Mucosa of rectum (tissue), 2 donors: ENCODE results near the gene ADCY5.

Experiments used
- H3K27ac ChIP-seq, 2 donors: one replicate each; pipeline ENCODE4 v1.7.0; 2013; ENCODE audit warnings: inconsistent platforms in 2 of 2, low read depth in 2 of 2, low read length in 2 of 2
- H3K27me3 ChIP-seq, 2 donors: one replicate each; pipeline ENCODE4 v1.7.0; 2013; ENCODE audit warnings: low read length in 2 of 2; ENCODE audit not compliant: control insufficient read depth in 2 of 2, insufficient read depth in 2 of 2
- H3K36me3 ChIP-seq, 2 donors: one replicate each; pipeline ENCODE4 v1.7.0; 2013; ENCODE audit warnings: low read length in 2 of 2; ENCODE audit not compliant: control insufficient read depth in 2 of 2, insufficient read depth in 2 of 2
- H3K4me1 ChIP-seq, 2 donors: one replicate each; pipeline ENCODE4 v1.7.0; 2013; ENCODE audit warnings: low read length in 2 of 2, mild to moderate bottlenecking in 1 of 2; ENCODE audit not compliant: control insufficient read depth in 2 of 2, insufficient read depth in 2 of 2
- H3K4me3 ChIP-seq, 2 donors: one replicate each; pipeline ENCODE4 v1.7.0; 2013; ENCODE audit warnings: low read length in 2 of 2
- H3K9ac ChIP-seq, 2 donors: one replicate each; pipeline ENCODE4 v1.7.0; 2013; ENCODE audit warnings: low read length in 2 of 2, low read depth in 1 of 2, mild to moderate bottlenecking in 1 of 2
- H3K9me3 ChIP-seq, 2 donors: one replicate each; pipeline ENCODE4 v1.7.0; 2013; ENCODE audit warnings: low read length in 2 of 2; ENCODE audit not compliant: control insufficient read depth in 2 of 2
- donor health status: healthy.
- donor health status: Normal muscosa, but diverticular disease.

The ADCY5 gene

DNA sequence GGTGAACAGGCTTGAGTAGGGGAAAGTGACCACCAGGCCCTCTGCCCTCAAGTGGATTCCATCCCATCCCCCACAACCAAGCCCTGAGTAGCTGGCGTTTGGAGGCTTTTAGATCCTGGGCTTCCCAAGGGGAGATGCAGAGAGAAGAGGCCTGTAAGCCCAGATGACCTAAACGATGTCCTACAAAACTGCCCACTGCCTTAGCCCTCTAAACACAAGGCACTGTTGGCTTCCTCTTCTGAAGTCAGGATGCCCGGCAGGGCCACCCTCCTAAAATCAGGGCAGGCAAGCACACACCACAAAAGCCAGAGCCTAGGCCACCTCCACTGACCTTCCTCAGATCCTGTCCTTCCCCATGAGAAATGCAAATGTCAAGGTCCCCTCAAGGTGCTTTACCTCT, 68.6 kb downstream of the ADCY5 start:
- Histone ChIP-seq H3K4me3 (no peak overlapping the region), H3K9me3 (no peaks in the 10 kb centered on the region), H3K4me1 (peaks cover 7 to 8% of the 10 kb centered on the region in 2 donors), H3K27me3 (no peaks in the 10 kb centered on the region), H3K27ac (no peak overlapping the region), H3K36me3 (no peaks in the 10 kb centered on the region), H3K9ac (no peak overlapping the region)

DNA sequence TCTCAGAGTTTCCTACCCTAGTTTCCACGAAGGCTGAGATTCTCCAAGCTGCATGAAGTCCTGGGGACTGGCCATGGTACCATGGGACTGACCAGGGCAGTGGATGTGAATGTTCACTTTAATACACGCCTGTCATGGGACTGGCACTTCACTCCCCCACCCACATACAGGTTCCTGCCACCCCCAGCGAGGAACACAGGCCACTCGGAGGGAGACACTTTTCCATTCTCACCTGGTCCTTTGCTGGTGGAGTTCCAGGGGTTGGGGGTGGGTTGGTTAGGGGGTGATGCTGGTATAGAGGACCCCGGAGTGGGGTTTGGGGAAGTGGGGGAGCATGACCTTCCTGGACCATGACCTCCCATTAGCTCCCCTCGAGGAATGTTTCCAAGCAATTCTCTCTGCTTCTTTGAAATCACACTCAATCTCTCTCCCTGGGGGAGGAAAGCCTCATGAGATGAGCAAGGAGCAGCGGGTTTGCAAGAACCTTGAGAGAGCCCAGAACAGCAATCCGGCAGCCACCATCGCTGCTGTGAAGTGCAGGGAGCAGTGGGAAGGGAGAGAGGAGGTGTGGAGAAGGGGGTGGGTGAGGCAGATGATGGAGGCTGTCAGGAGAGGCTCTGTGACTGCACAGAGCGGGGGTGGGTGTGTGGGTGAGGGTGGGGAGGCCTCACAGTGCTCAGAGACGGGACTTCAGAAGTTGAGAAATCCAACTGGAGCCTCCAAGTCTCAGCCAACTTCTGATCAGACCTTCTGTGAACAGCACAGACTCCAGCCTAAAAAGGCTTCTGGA, 69.7 kb downstream of the ADCY5 start:
- no peak overlapping the region for H3K27ac ChIP-seq

DNA sequence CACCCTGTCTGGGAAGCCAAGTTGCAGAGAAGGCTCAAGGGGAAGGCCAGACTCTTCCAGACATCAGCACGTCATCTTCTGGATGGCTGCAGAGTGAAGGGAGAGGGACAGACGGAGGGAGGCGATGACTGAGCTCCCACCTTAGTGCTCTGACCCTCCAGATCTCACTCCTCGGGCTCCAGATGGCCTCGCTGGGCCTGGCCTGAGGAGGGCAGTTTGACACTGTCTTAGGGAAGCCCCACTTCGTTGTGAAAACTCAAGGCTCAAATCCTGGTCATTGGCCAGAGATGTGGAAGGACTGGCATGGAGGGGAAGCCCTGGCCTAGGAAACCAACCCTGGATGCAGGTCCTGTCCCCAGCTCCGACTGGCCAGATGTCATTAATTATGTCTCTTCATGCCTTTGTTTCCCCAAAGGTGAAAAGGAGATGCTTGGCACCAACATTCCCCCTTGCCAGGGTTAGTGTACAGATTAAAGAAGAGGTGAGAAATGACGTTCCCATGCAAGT, 70.4 kb downstream of the ADCY5 start:
- no peak overlapping the region for H3K4me3 ChIP-seq
- no peaks in the 10 kb centered on the region for H3K27me3 ChIP-seq
- no peak overlapping the region for H3K27ac ChIP-seq
- H3K9me3 ChIP-seq: no peaks in the 10 kb centered on the region
- H3K4me1 ChIP-seq: peaks cover 0 to 4% of the 10 kb centered on the region in 2 donors
- no peak overlapping the region for H3K9ac ChIP-seq
- no peaks in the 10 kb centered on the region for H3K36me3 ChIP-seq

More for the DNA sequence above, 69.7 kb downstream of the ADCY5 start:
- Histone ChIP-seq H3K4me1 (peaks cover 4 to 6% of the 10 kb centered on the region in 2 donors), H3K9ac (no peak overlapping the region), H3K4me3 (no peak overlapping the region), H3K27me3 (no peaks in the 10 kb centered on the region), H3K36me3 (no peaks in the 10 kb centered on the region), H3K9me3 (no peaks in the 10 kb centered on the region)

- no peaks in the 10 kb centered on the region for H3K27me3 ChIP-seq
- H3K4me1 ChIP-seq: no peaks in the 10 kb centered on the region
- H3K36me3 ChIP-seq: no peaks in the 10 kb centered on the region
- no peak overlapping the region for H3K27ac ChIP-seq
- no peak overlapping the region for H3K4me3 ChIP-seq
- H3K9me3 ChIP-seq: no peaks in the 10 kb centered on the region
- H3K9ac ChIP-seq: no peak overlapping the region
Measured at GRCh38 chr3:123377243-123377740, 71.6 kb downstream of the ADCY5 start.

- no peak overlapping the region for H3K9ac ChIP-seq
- no peak overlapping the region for H3K4me3 ChIP-seq
- no peak overlapping the region for H3K27ac ChIP-seq
- H3K36me3 ChIP-seq: no peaks in the 10 kb centered on the region
- H3K4me1 ChIP-seq: no peaks in the 10 kb centered on the region
- no peaks in the 10 kb centered on the region for H3K27me3 ChIP-seq
- no peaks in the 10 kb centered on the region for H3K9me3 ChIP-seq
Measured at GRCh38 chr3:123376451-123377242, 72.2 kb downstream of the ADCY5 start.

DNA sequence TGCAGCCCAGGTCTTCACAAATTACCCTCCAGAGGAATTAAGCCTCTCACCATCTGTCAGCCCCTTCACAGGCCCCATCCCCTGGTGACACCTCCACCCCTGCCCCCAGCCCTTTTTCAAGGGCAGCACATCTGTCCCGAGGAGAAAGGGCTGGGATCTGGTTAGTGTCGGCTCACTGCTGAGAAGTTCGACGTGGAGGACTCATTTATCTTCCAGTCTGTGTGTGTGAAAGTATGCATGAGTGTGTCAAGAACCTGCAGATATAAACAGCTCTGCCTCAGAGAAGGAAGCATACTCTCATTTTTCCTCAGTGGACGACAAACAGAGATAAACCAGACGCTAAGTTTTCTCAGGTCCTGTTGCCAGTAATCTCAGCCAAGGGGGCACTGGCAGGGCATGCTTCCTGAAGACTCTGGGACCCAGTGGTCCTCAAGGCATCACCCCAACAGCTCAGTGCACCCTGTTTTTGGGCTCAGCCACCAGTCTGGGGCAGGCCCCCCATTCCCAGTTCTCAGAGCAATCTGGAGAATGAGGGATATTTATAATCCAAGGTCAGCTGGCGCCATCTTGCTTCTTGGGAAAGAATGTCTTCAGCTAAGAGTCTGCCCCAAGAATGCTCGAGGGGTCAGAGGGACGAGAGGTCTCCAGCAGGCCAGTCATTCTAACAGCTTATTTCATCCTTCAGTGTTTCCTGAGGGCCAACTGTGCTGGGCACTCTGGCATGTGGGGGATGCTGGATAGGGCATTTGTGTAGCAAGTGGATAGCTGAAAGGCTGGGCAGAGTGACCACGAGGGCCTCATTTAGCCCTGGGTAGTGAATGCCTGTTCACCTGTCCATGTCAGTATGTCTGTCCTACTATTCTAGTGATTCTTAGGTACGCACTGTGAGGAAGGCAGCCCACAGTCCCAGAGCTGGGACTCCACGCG, 73.6 kb downstream of the ADCY5 start:
- no peaks in the 10 kb centered on the region for H3K9me3 ChIP-seq
- no peak overlapping the region for H3K27ac ChIP-seq
- no peaks in the 10 kb centered on the region for H3K27me3 ChIP-seq
- no peak overlapping the region for H3K9ac ChIP-seq
- no peaks in the 10 kb centered on the region for H3K36me3 ChIP-seq
- H3K4me1 ChIP-seq: no peaks in the 10 kb centered on the region
- no peak overlapping the region for H3K4me3 ChIP-seq

- H3K9ac ChIP-seq: no peak overlapping the region
- no peaks in the 10 kb centered on the region for H3K36me3 ChIP-seq
- H3K27ac ChIP-seq: no peak overlapping the region
- no peaks in the 10 kb centered on the region for H3K9me3 ChIP-seq
- H3K4me1 ChIP-seq: no peaks in the 10 kb centered on the region
- no peak overlapping the region for H3K4me3 ChIP-seq
- H3K27me3 ChIP-seq: no peaks in the 10 kb centered on the region
Measured at GRCh38 chr3:123374016-123374415, 74.9 kb downstream of the ADCY5 start.

DNA sequence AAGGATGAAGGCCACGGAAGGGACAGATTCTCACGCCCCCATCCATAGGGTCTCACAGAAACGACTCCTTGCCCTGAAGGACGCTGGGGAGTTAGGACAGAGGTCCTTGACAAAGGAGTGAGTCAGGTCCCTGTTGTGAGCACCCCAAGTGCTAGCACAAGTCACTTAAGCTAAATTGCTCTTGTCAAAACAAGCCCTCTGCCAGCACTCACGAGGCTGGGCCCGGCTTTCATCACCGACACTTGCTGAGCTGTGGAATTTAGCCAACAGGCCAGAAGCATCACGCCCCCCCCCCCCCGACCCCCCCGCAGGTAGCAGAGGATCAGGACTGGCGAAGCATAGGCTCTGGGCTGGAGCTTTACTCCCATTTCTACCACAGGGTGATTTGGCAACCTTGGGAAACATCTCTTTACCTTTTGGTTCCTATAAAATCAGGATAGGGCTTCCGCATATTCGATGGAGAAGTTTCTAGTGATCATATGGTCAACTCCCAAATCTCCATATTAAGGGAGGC, 75.4 kb downstream of the ADCY5 start:
- no peaks in the 10 kb centered on the region for H3K4me1 ChIP-seq
- H3K4me3 ChIP-seq: no peak overlapping the region
- no peaks in the 10 kb centered on the region for H3K36me3 ChIP-seq
- no peaks in the 10 kb centered on the region for H3K27me3 ChIP-seq
- no peak overlapping the region for H3K27ac ChIP-seq
- H3K9ac ChIP-seq: no peak overlapping the region
- no peaks in the 10 kb centered on the region for H3K9me3 ChIP-seq

GRCh38 chr3:123372686-123373473, 76.0 kb downstream of the ADCY5 start:
- Histone ChIP-seq H3K27me3 (no peaks in the 10 kb centered on the region), H3K4me1 (no peaks in the 10 kb centered on the region)

More at GRCh38 chr3:123372686-123373473, 76.0 kb downstream of the ADCY5 start:
- H3K4me3 ChIP-seq: no peak overlapping the region
- no peaks in the 10 kb centered on the region for H3K9me3 ChIP-seq
- no peak overlapping the region for H3K27ac ChIP-seq
- H3K36me3 ChIP-seq: no peaks in the 10 kb centered on the region
- no peak overlapping the region for H3K9ac ChIP-seq
